Measurements from ENCODE around the gene DNAL4. TPM values are rescaled to one million over a fixed set of nuclear protein-coding genes. Genes with fewer than 3 reads are reported as not detected.

The DNAL4 gene
- total and polyA plus RNA-seq, 2 of the 4 experiments (the other 2 are of a cell fraction), result 6.1 to 12.1 TPM

- Histone ChIP-seq H3K79me1 (ENCODE audit: low read depth in 1 of 2, low read length in 2 of 2) (no peaks in the 10 kb centered on the region), H2BK5ac (ENCODE audit: low read depth, low read length, poor library complexity, severe bottlenecking) (no peak overlapping the region), H4K5ac (ENCODE audit: low read depth, low read length) (no peak overlapping the region), H4K91ac (ENCODE audit: insufficient read depth, low read depth, low read length) (no peak overlapping the region), H2BK20ac (ENCODE audit: low read depth, low read length) (no peak overlapping the region), H3K4me3 (ENCODE audit: insufficient read depth, low read depth, low read length) (no peak overlapping the region), H2BK120ac (ENCODE audit: low read depth, low read length) (no peak overlapping the region), H4K20me1 (ENCODE audit: insufficient read depth, low read length) (no peaks in the 10 kb centered on the region; the same call in 1 of the 2 replicates), H3K9me3 (ENCODE audit: control insufficient read depth, insufficient read depth, low read length) (no peaks in the 10 kb centered on the region), H2AK9ac (replicated peaks; ENCODE audit: low read depth, low read length, poor library complexity) (no peak overlapping the region), H3K23ac (ENCODE audit: low read depth, low read length) (no peak overlapping the region), H3K27ac (ENCODE audit: insufficient read depth, low read length) (no peak overlapping the region), H3K9ac (ENCODE audit: low read depth, low read length) (no peak overlapping the region), H3K36me3 (ENCODE audit: control insufficient read depth, insufficient read depth, low read length) (no peaks in the 10 kb centered on the region), H2BK15ac (ENCODE audit: low read depth, low read length) (no peak overlapping the region), H3K4me2 (ENCODE audit: low read depth, low read length) (no peak overlapping the region), H3K4me1 (ENCODE audit: control insufficient read depth, insufficient read depth, low read length) (no peaks in the 10 kb centered on the region), H3K9me1 (ENCODE audit: insufficient read depth, low read length) (no peaks in the 10 kb centered on the region), H3K18ac (ENCODE audit: low read depth, low read length) (no peak overlapping the region), H3K14ac (replicated peaks; ENCODE audit: low read depth, low read length) (no peak overlapping the region), H2AFZ (replicated peaks; ENCODE audit: low read length, poor library complexity) (peak overlapping the region; percentile 24), H3K56ac (ENCODE audit: extremely low read depth, insufficient read depth, low read length) (no peak overlapping the region), H4K8ac (ENCODE audit: low read depth in 2 of 2, low read length in 2 of 2) (no peak overlapping the region), H3K4ac (ENCODE audit: low read depth, low read length) (no peak overlapping the region), H3K27me3 (ENCODE audit: control insufficient read depth, insufficient read depth, low read length) (peaks cover 39% of the 10 kb centered on the region), H2AK5ac (ENCODE audit: low read depth, low read length) (no peak overlapping the region)
- in situ Hi-C loops (cut with MboI; ENCODE audit: low sequenced_read_pairs), result no loop called here
- CTCF ChIA-PET, result no interaction called here
- intact Hi-C loops (cut with micrococcal nuclease), result no loop called here
- DNase-seq (no peak), ATAC-seq (ENCODE audit: low read depth) (no peak)
- BruUV-seq (replicated peaks), result no TSS peak
- 30% methylated on average over 2 of the region's 8 CpGs; no CpG with 5 or more reads in 1 of the 2 experiments for WGBS, 2 experiments (ENCODE audit: extremely low coverage in 2 of 2, insufficient read length in 1 of 2)
- dilution Hi-C loops (cut with HindIII; ENCODE audit: low sequenced_read_pairs, unreplicated experiment), result no loop called here
- TF ChIP-seq, protein P1, sequence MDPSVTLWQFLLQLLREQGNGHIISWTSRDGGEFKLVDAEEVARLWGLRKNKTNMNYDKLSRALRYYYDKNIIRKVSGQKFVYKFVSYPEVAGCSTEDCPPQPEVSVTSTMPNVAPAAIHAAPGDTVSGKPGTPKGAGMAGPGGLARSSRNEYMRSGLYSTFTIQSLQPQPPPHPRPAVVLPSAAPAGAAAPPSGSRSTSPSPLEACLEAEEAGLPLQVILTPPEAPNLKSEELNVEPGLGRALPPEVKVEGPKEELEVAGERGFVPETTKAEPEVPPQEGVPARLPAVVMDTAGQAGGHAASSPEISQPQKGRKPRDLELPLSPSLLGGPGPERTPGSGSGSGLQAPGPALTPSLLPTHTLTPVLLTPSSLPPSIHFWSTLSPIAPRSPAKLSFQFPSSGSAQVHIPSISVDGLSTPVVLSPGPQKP (IDR thresholded peaks at IDR 0.05; ENCODE audit: borderline replicate concordance, low read depth, low read length), result no peak
- no peak for TF ChIP-seq CEBPB (IDR thresholded peaks at IDR 0.05; ENCODE audit: low read depth, low read length)
- no peak for TF ChIP-seq FOS (IDR thresholded peaks at IDR 0.05; ENCODE audit: low read depth, low read length)
- TF ChIP-seq RAD21 (IDR thresholded peaks at IDR 0.05; ENCODE audit: low read length), result no peak
- no peak for TF ChIP-seq MXI1 (IDR thresholded peaks at IDR 0.05; ENCODE audit: borderline replicate concordance, low read depth, low read length)
- no peak for TF ChIP-seq MAZ (IDR thresholded peaks at IDR 0.05; ENCODE audit: borderline replicate concordance, low read depth, low read length)
- TF ChIP-seq SMC3 (IDR thresholded peaks at IDR 0.05; ENCODE audit: low read depth, low read length), result no peak
- POLR2A ChIA-PET (ENCODE audit: unreplicated experiment), result no interaction called here
Observed at GRCh38 chr22:38820020-38820419, 26.1 kb upstream of the DNAL4 start.
